Liver (tissue), 9 donors: ENCODE results near the gene VAC14. TPM values are rescaled to one million over a fixed set of nuclear protein-coding genes. Genes with fewer than 3 reads are reported as not detected.

Source experiments
- DNase-seq: peaks from one replicate; pipeline ENCODE4 v3.0.0-alpha.2; 2017; ENCODE audit warnings: low spot score
- H3K27ac ChIP-seq, 2 donors: one replicate each; pipeline ENCODE4 v1.7.0; 2013; ENCODE audit warnings: inconsistent platforms in 2 of 2, low read length in 2 of 2, control low read depth in 1 of 2, low read depth in 1 of 2, mild to moderate bottlenecking in 1 of 2
- H3K27me3 ChIP-seq, 4 donors: one replicate each; pipeline versions ENCODE4 v1.6.1 to v1.7.0; 2013; ENCODE audit warnings: low read length in 3 of 4, inconsistent platforms in 1 of 4, mild to moderate bottlenecking in 1 of 4, moderate library complexity in 1 of 4; ENCODE audit not compliant: control insufficient read depth in 4 of 4, insufficient read depth in 4 of 4
- H3K36me3 ChIP-seq, 4 donors: one replicate each; pipeline versions ENCODE4 v1.6.1 to v1.7.0; 2013; ENCODE audit warnings: low read length in 3 of 4, mild to moderate bottlenecking in 3 of 4, low read depth in 1 of 4, moderate library complexity in 1 of 4; ENCODE audit not compliant: control insufficient read depth in 4 of 4, insufficient read depth in 3 of 4
- H3K4me1 ChIP-seq, 4 donors: one replicate each; pipeline versions ENCODE4 v1.6.1 to v1.7.0; 2013; ENCODE audit warnings: low read length in 3 of 4, mild to moderate bottlenecking in 3 of 4, moderate library complexity in 1 of 4; ENCODE audit not compliant: control insufficient read depth in 4 of 4, insufficient read depth in 4 of 4
- H3K4me3 ChIP-seq, 3 donors: one replicate each; pipeline versions ENCODE4 v1.6.1 to v1.7.0; 2013; ENCODE audit warnings: low read length in 3 of 3, control low read depth in 1 of 3, low read depth in 1 of 3, mild to moderate bottlenecking in 1 of 3
- H3K9ac ChIP-seq, 2 donors: one replicate each; pipeline ENCODE4 v1.7.0; 2013; ENCODE audit warnings: low read length in 2 of 2, mild to moderate bottlenecking in 2 of 2, moderate library complexity in 2 of 2, control low read depth in 1 of 2, low read depth in 1 of 2
- H3K9me3 ChIP-seq, 4 donors: one replicate each; pipeline versions ENCODE4 v1.6.1 to v1.7.0; 2013; ENCODE audit warnings: low read length in 3 of 4; ENCODE audit not compliant: control insufficient read depth in 4 of 4
- GABPA ChIP-seq, 2 donors: IDR thresholded peaks in 1 of 2; conservative IDR thresholded peaks in 1 of 2; 2 replicates each; pipeline ENCODE4 v1.6.1; 2016; ENCODE audit warnings: antibody characterized with exemption in 2 of 2, mild to moderate bottlenecking in 1 of 2, moderate library complexity in 1 of 2
- RAD21 ChIP-seq, 2 donors: IDR thresholded peaks; 2 replicates each; pipeline ENCODE4 v1.6.1; 2016; ENCODE audit warnings: antibody characterized with exemption in 2 of 2, mild to moderate bottlenecking in 2 of 2
- REST ChIP-seq: IDR thresholded peaks from 2 replicates; pipeline ENCODE4 v1.6.1; 2016; ENCODE audit warnings: antibody characterized with exemption, mild to moderate bottlenecking
- RXRA ChIP-seq, 2 donors: IDR thresholded peaks; 2 replicates each; pipeline ENCODE4 v1.6.1; 2017 to 2018; ENCODE audit warnings: antibody characterized with exemption in 2 of 2, mild to moderate bottlenecking in 1 of 2
- SP1 ChIP-seq: IDR thresholded peaks from 2 replicates; pipeline ENCODE4 v1.6.1; 2018; ENCODE audit warnings: antibody characterized with exemption, mild to moderate bottlenecking
- YY1 ChIP-seq: IDR thresholded peaks from 2 replicates; pipeline ENCODE4 v1.6.1; 2016; ENCODE audit warnings: antibody characterized with exemption, mild to moderate bottlenecking
- ZBTB33 ChIP-seq: IDR thresholded peaks from 2 replicates; pipeline ENCODE4 v1.6.1; 2016; ENCODE audit warnings: antibody characterized with exemption
- WGBS: extraction: QIAGEN DNeasy Blood & Tissue Kit; methylation state at CpG from one replicate; pipeline ENCODE4 v1.1.7; 2013; 5-methylcytosine and 5-hydroxymethylcytosine counted together
- polyA plus RNA-seq, 2 donors: library from polyadenylated mRNA; stranded (reverse) in 1 of 2; unstranded in 1 of 2; fragments of 200-250 nt in 1 of 2; fragments of >200 nt in 1 of 2; fragmentation: Nextera tagmentation in 1 of 2; extraction: Ambion mirVana in 1 of 2; gene quantifications; one replicate each; pipeline versions ENCODE4 v1.2.1 to v1.2.3, GENCODE V29; 2013 to 2015
- total RNA-seq, 2 donors: library from RNA; depleted of rRNA; stranded (reverse); fragments of >200 nt; gene quantifications; one replicate each; pipeline ENCODE4 v1.2.3, GENCODE V29; 2014
- donor health status: healthy.
- donor health status: healthy.
- donor health status: healthy.
- donor health status: healthy.
- donor health status: healthy.

The VAC14 gene
- total and polyA plus RNA-seq, 4 donors, result 16.7 to 29.8 (median 20.5) TPM

- H3K4me3 ChIP-seq, result no peak overlapping the region
- H3K36me3 ChIP-seq, result peaks cover 29 to 40% (median 31%) of the 10 kb centered on the region in 4 donors
- H3K27ac ChIP-seq, result no peak overlapping the region
- no peaks in the 10 kb centered on the region for H3K27me3 ChIP-seq
- no peaks in the 10 kb centered on the region for H3K9me3 ChIP-seq
- no peak overlapping the region for H3K9ac ChIP-seq
- no peaks in the 10 kb centered on the region for H3K4me1 ChIP-seq
- no peak for TF ChIP-seq YY1
- no peak for TF ChIP-seq GABPA (IDR thresholded peaks at IDR 0.05 in 1 of 2, conservative IDR thresholded peaks at IDR 0.05 in 1 of 2)
- no peak for TF ChIP-seq RXRA (IDR thresholded peaks at IDR 0.05)
- no peak for DNase-seq
- WGBS, result 76% methylated on average over 21 of the region's 21 CpGs
Observed at GRCh38 chr16:70661918-70662641, 138.9 kb downstream of the VAC14 start.

- peaks cover 24 to 35% (median 28%) of the 10 kb centered on the region in 4 donors for H3K36me3 ChIP-seq
Observed at GRCh38 chr16:70661534-70661917, 139.4 kb downstream of the VAC14 start.

More at GRCh38 chr16:70661534-70661917, 139.4 kb downstream of the VAC14 start:
- TF ChIP-seq RAD21 (IDR thresholded peaks at IDR 0.05), result no peak
- TF ChIP-seq REST, result no peak
- TF ChIP-seq ZBTB33, result no peak
- no peak for TF ChIP-seq SP1
- WGBS, result 81% methylated on average over 17 of the region's 17 CpGs
- Histone ChIP-seq H3K27ac (no peak overlapping the region), H3K9me3 (no peaks in the 10 kb centered on the region), H3K4me1 (no peaks in the 10 kb centered on the region), H3K4me3 (no peak overlapping the region), H3K27me3 (no peaks in the 10 kb centered on the region), H3K9ac (no peak overlapping the region)
- no peak for DNase-seq
